ENCODE measurements around the gene JPH4. TPM values are rescaled to one million over a fixed set of nuclear protein-coding genes. Genes with fewer than 3 reads are reported as not detected.
A peak's percentile ranks its signal among the peaks of the same experiment; 100 is the strongest.

The JPH4 gene
- total RNA-seq, 2 experiments from 2014 or later = not detected

- DNase-seq = no peak
- Mint-ChIP-seq H3K27me3 (no peaks in the 10 kb centered on the region), H3K4me1 (peaks cover 46% of the 10 kb centered on the region), H3K9me3 (no peaks in the 10 kb centered on the region), H3K27ac (no peak overlapping the region), H3K36me3 (ENCODE audit: low read depth) (peaks cover 63% of the 10 kb centered on the region), H3K4me3 (no peak overlapping the region)
- ChIA-PET POLR2A (no interaction called here), CTCF (interaction anchor here (0.9 to 8.6 kb wide), 5 partner anchors 8 to 274 kb away, joined by 3 to 96 read pairs (median 4); no protein-coding TSS in a partner anchor)
Measured at GRCh38 chr14:23563473-23564180, 15.0 kb downstream of the JPH4 start.

GRCh38 chr14:23562822-23563472, 15.6 kb downstream of the JPH4 start:
- no peaks in the 10 kb centered on the region for H3K27me3 Mint-ChIP-seq
- H3K36me3 Mint-ChIP-seq (ENCODE audit: low read depth) = peaks cover 66% of the 10 kb centered on the region
- CTCF ChIA-PET = interaction anchor here (0.9 to 8.6 kb wide), 5 partner anchors 9 to 273 kb away, joined by 3 to 96 read pairs (median 4); no protein-coding TSS in a partner anchor
- H3K9me3 Mint-ChIP-seq = no peaks in the 10 kb centered on the region
- POLR2A ChIA-PET = no interaction called here
- no peak overlapping the region for H3K27ac Mint-ChIP-seq
- H3K4me1 Mint-ChIP-seq = peaks cover 46% of the 10 kb centered on the region
- H3K4me3 Mint-ChIP-seq = no peak overlapping the region
- DNase-seq = peak; percentile 61

GRCh38 chr14:23561873-23562821, 16.4 kb downstream of the JPH4 start:
- Mint-ChIP-seq H3K36me3 (ENCODE audit: low read depth) (peaks cover 63% of the 10 kb centered on the region), H3K4me1 (peaks cover 45% of the 10 kb centered on the region), H3K9me3 (no peaks in the 10 kb centered on the region), H3K27ac (no peak overlapping the region), H3K4me3 (no peak overlapping the region), H3K27me3 (no peaks in the 10 kb centered on the region)
- ChIA-PET CTCF (interaction anchor here (0.7 to 8.6 kb wide), 3 partner anchors 8 to 84 kb away, joined by 3 to 96 read pairs (median 4); no protein-coding TSS in a partner anchor), POLR2A (no interaction called here)
- DNase-seq = no peak

GRCh38 chr14:23561259-23561658, 17.3 kb downstream of the JPH4 start:
- POLR2A ChIA-PET = no interaction called here
- CTCF ChIA-PET = interaction anchor here (2.3 to 8.6 kb wide), 3 partner anchors 8 to 83 kb away, joined by 7 to 96 read pairs (median 9); no protein-coding TSS in a partner anchor
- no peak overlapping the region for H3K4me3 Mint-ChIP-seq
- H3K27ac Mint-ChIP-seq = no peak overlapping the region
- H3K4me1 Mint-ChIP-seq = peaks cover 47% of the 10 kb centered on the region
- no peaks in the 10 kb centered on the region for H3K27me3 Mint-ChIP-seq
- peaks cover 57% of the 10 kb centered on the region for H3K36me3 Mint-ChIP-seq (ENCODE audit: low read depth)
- DNase-seq = no peak
- no peaks in the 10 kb centered on the region for H3K9me3 Mint-ChIP-seq

- no peaks in the 10 kb centered on the region for H3K9me3 Mint-ChIP-seq
- no peak overlapping the region for H3K27ac Mint-ChIP-seq
- H3K36me3 Mint-ChIP-seq (ENCODE audit: low read depth) = peaks cover 45% of the 10 kb centered on the region
- H3K4me3 Mint-ChIP-seq = no peak overlapping the region
- CTCF ChIA-PET = interaction anchor here (0.6 to 8.6 kb wide), 12 partner anchors 8 to 624 kb away, joined by 3 to 96 read pairs (median 4); partner anchors contain the start of genes AP1G2 and ZFHX2
- peaks cover 47% of the 10 kb centered on the region for H3K4me1 Mint-ChIP-seq
- POLR2A ChIA-PET = no interaction called here
- H3K27me3 Mint-ChIP-seq = no peaks in the 10 kb centered on the region
- no peak for DNase-seq
Measured at GRCh38 chr14:23559926-23560520, 18.6 kb downstream of the JPH4 start.

- Mint-ChIP-seq H3K4me3 (no peak overlapping the region), H3K27ac (peak overlapping the region; percentile 60), H3K27me3 (no peaks in the 10 kb centered on the region), H3K4me1 (peaks cover 51% of the 10 kb centered on the region), H3K36me3 (ENCODE audit: low read depth) (peaks cover 40% of the 10 kb centered on the region), H3K9me3 (no peaks in the 10 kb centered on the region)
- ChIA-PET CTCF (interaction anchor here (0.8 to 8.6 kb wide), 14 partner anchors 8 to 774 kb away, joined by 3 to 96 read pairs (median 4); partner anchors contain the start of genes AP1G2, PABPN1 and ZFHX2), POLR2A (interaction anchor here (0.5 to 0.6 kb wide), 2 partner anchors 81 to 102 kb away, joined by 3 to 4 read pairs; no protein-coding TSS in a partner anchor)
- peak; percentile 75 for DNase-seq
Measured at GRCh38 chr14:23559010-23559925, 19.3 kb downstream of the JPH4 start.

GRCh38 chr14:23558346-23559009, 20.1 kb downstream of the JPH4 start:
- ChIA-PET CTCF (interaction anchor here (1.0 to 8.6 kb wide), 7 partner anchors 9 to 775 kb away, joined by 3 to 96 read pairs (median 3); partner anchors contain the start of genes AP1G2 and PABPN1), POLR2A (interaction anchor here (0.5 to 0.6 kb wide), 3 partner anchors 8 to 102 kb away, joined by 3 to 4 read pairs (median 3); no protein-coding TSS in a partner anchor)
- no peak for DNase-seq
- Mint-ChIP-seq H3K27ac (peak overlapping the region; percentile 60), H3K27me3 (no peaks in the 10 kb centered on the region), H3K36me3 (ENCODE audit: low read depth) (peaks cover 35% of the 10 kb centered on the region), H3K4me3 (peak overlapping the region; percentile 90), H3K4me1 (peaks cover 47% of the 10 kb centered on the region), H3K9me3 (no peaks in the 10 kb centered on the region)

- POLR2A ChIA-PET = interaction anchor here (0.6 kb wide), 1 partner anchor 8 kb away, joined by 3 read pairs; no protein-coding TSS in a partner anchor
Measured at GRCh38 chr14:23557946-23558345, 20.6 kb downstream of the JPH4 start.

GRCh38 chr14:23557521-23557920, 21.1 kb downstream of the JPH4 start:
- CTCF ChIA-PET = interaction anchor here (1.0 to 8.6 kb wide), 5 partner anchors 10 to 396 kb away, joined by 3 to 96 read pairs (median 3); partner anchors contain the start of genes AP1G2 and DHRS4
- peak overlapping the region; percentile 90 for H3K4me3 Mint-ChIP-seq
- H3K36me3 Mint-ChIP-seq (ENCODE audit: low read depth) = peaks cover 29% of the 10 kb centered on the region
- H3K4me1 Mint-ChIP-seq = peaks cover 41% of the 10 kb centered on the region
- H3K9me3 Mint-ChIP-seq = no peaks in the 10 kb centered on the region
- no peaks in the 10 kb centered on the region for H3K27me3 Mint-ChIP-seq
- H3K27ac Mint-ChIP-seq = peak overlapping the region; percentile 70
- DNase-seq = no peak
- POLR2A ChIA-PET = interaction anchor here (0.6 kb wide), 1 partner anchor 9 kb away, joined by 3 read pairs; no protein-coding TSS in a partner anchor

More at GRCh38 chr14:23557946-23558345, 20.6 kb downstream of the JPH4 start:
- H3K27ac Mint-ChIP-seq = peak overlapping the region; percentile 70
- CTCF ChIA-PET = interaction anchor here (1.2 to 8.6 kb wide), 7 partner anchors 9 to 776 kb away, joined by 3 to 96 read pairs (median 3); partner anchors contain the start of gene AP1G2
- H3K4me1 Mint-ChIP-seq = peaks cover 44% of the 10 kb centered on the region
- peak overlapping the region; percentile 90 for H3K4me3 Mint-ChIP-seq
- H3K27me3 Mint-ChIP-seq = no peaks in the 10 kb centered on the region
- H3K9me3 Mint-ChIP-seq = no peaks in the 10 kb centered on the region
- peaks cover 32% of the 10 kb centered on the region for H3K36me3 Mint-ChIP-seq (ENCODE audit: low read depth)
- DNase-seq = no peak

GRCh38 chr14:23556700-23557440, 21.7 kb downstream of the JPH4 start:
- Mint-ChIP-seq H3K9me3 (no peaks in the 10 kb centered on the region), H3K27ac (peak overlapping the region; percentile 96), H3K27me3 (no peaks in the 10 kb centered on the region), H3K4me3 (peak overlapping the region; percentile 90), H3K4me1 (peaks cover 43% of the 10 kb centered on the region), H3K36me3 (ENCODE audit: low read depth) (peaks cover 28% of the 10 kb centered on the region)
- CTCF ChIA-PET = interaction anchor here (1.0 to 8.6 kb wide), 4 partner anchors 10 to 397 kb away, joined by 3 to 96 read pairs (median 4); partner anchors contain the start of genes AP1G2 and DHRS4
- POLR2A ChIA-PET = interaction anchor here (0.6 kb wide), 1 partner anchor 12 kb away, joined by 3 read pairs; no protein-coding TSS in a partner anchor
- no peak for DNase-seq

Data from activated CD4-positive, alpha-beta T cell treated with anti-CD3 and anti-CD28 coated beads, Interleukin-2, amount 10 ng/mL, durations not matched to agents 7 days and 5 days (primary cell).